ENCODE results near the gene ARHGAP45.

GRCh38 chr19:1037621-1038064 is 29.3 kb upstream of the ARHGAP45 start:
- TF ChIP-seq CTCF (IDR thresholded peaks at IDR 0.05) (no peak), POLR2A (IDR thresholded peaks at IDR 0.05) (no peak)

All from testis (tissue), 2 donors.